CD4-positive, alpha-beta memory T cell (primary cell): ENCODE data around the gene CFD. TPM values are rescaled to one million over a fixed set of nuclear protein-coding genes. Genes with fewer than 3 reads are reported as not detected.
"Not testable (repeated sequence)": the region's sequence is repeated elsewhere in the genome, so short reads cannot be mapped to it uniquely, and the experiment has no call there.

Experiments
- CTCF ChIA-PET: fragments of 350-600 bp; sonication (Branson Sonifier 250); formaldehyde crosslinking; loops from one replicate; lab custom pipeline; 2021; ENCODE audit warnings: inconsistent platforms; ENCODE audit not compliant: partially characterized antibody; lab: Charles Lee
- POLR2A ChIA-PET: fragments of 350-600 bp; sonication (Branson Sonifier 250); formaldehyde crosslinking; loops from one replicate; lab custom pipeline; 2021; ENCODE audit not compliant: partially characterized antibody; lab: Charles Lee
- DNase-seq, 5 donors: peaks; one replicate each; pipeline versions ENCODE4 v3.0.0 to v3.0.0-alpha.2; 2020 to 2022; ENCODE audit warnings: mixed read lengths in 1 of 5
- H3K27ac ChIP-seq: one replicate; pipeline ENCODE4 v1.7.0; 2013; ENCODE audit warnings: low read depth, low read length
- H3K27me3 ChIP-seq: 2 replicates; pipeline ENCODE4 v1.7.0; 2013; ENCODE audit warnings: mild to moderate bottlenecking, low read length, moderate library complexity; ENCODE audit not compliant: insufficient read depth
- H3K36me3 ChIP-seq: 2 replicates; pipeline ENCODE4 v1.7.0; 2013; ENCODE audit warnings: mild to moderate bottlenecking, low read length, moderate library complexity; ENCODE audit not compliant: insufficient read depth
- H3K4me1 ChIP-seq: 2 replicates; pipeline ENCODE4 v1.7.0; 2013; ENCODE audit warnings: mild to moderate bottlenecking, low read length, moderate library complexity; ENCODE audit not compliant: insufficient read depth
- H3K4me3 ChIP-seq, 2 donors: one replicate each; pipeline ENCODE4 v1.7.0; 2013; ENCODE audit warnings: low read length in 2 of 2, mild to moderate bottlenecking in 1 of 2
- H3K9me3 ChIP-seq, 2 donors: one replicate each; pipeline ENCODE4 v1.7.0; 2013; ENCODE audit warnings: low read length in 2 of 2, control low read depth in 1 of 2; ENCODE audit not compliant: control insufficient read depth in 1 of 2
- H3K27ac Mint-ChIP-seq, 7 donors: one replicate each; pipeline ENCODE4 v1.8.0; 2020 to 2021; ENCODE audit warnings: mixed read lengths in 7 of 7, mild to moderate bottlenecking in 6 of 7, inconsistent platforms in 3 of 7, moderate library complexity in 3 of 7
- H3K27me3 Mint-ChIP-seq, 2 donors: one replicate each; pipeline ENCODE4 v1.8.0; 2020 to 2021; ENCODE audit warnings: mixed read lengths in 2 of 2
- H3K36me3 Mint-ChIP-seq, 2 donors: one replicate each; pipeline ENCODE4 v1.8.0; 2020 to 2021; ENCODE audit warnings: mixed read lengths in 2 of 2, inconsistent platforms in 1 of 2, mild to moderate bottlenecking in 1 of 2
- H3K4me1 Mint-ChIP-seq, 4 donors: one replicate each; pipeline ENCODE4 v1.8.0; 2020 to 2021; ENCODE audit warnings: mixed read lengths in 4 of 4, mild to moderate bottlenecking in 1 of 4
- H3K4me3 Mint-ChIP-seq, 8 donors: one replicate each; pipeline ENCODE4 v1.8.0; 2020 to 2021; ENCODE audit warnings: mixed read lengths in 8 of 8, mild to moderate bottlenecking in 7 of 8, moderate library complexity in 6 of 8, inconsistent platforms in 3 of 8
- H3K9me3 Mint-ChIP-seq, 8 donors: one replicate each; pipeline ENCODE4 v1.8.0; 2020 to 2021; ENCODE audit warnings: mixed read lengths in 8 of 8, mild to moderate bottlenecking in 5 of 8, inconsistent platforms in 3 of 8, moderate library complexity in 1 of 8
- intact Hi-C: fragments of 100-400 bp; cut with micrococcal nuclease; formaldehyde crosslinking; loops from one replicate; pipeline ENCODE4 v1.15.1; 2023
- polyA plus RNA-seq, 2 donors: library from polyadenylated mRNA; unstranded; fragments of 300-500 nt; fragmentation: Illumina TruSeq; gene quantifications; one replicate each; pipeline ENCODE4 v1.2.3, GENCODE V29; 2021
- total RNA-seq, 2 experiments: library from RNA; stranded (reverse); gene quantifications; one replicate each; pipeline ENCODE4 v1.2.3, GENCODE V29; 2021

Gene CFD
- total and polyA plus RNA-seq, 4 experiments from 2014 or later: 0.91 to 4.8 (median 1.1) TPM; not detected in 1

- Mint-ChIP-seq H3K36me3 (no peaks in the 10 kb centered on the region), H3K9me3 (no peaks in the 10 kb centered on the region), H3K27ac (no peak overlapping the region), H3K4me1 (no peaks in the 10 kb centered on the region), H3K27me3 (peaks cover 12 to 30% of the 10 kb centered on the region in 2 donors), H3K4me3 (no peak overlapping the region)
- intact Hi-C loops: no loop called here
- Histone ChIP-seq H3K27me3 (no peaks in the 10 kb centered on the region), H3K9me3 (no peaks in the 10 kb centered on the region), H3K36me3 (no peaks in the 10 kb centered on the region), H3K4me1 (no peaks in the 10 kb centered on the region), H3K27ac (no peak overlapping the region), H3K4me3 (no peak overlapping the region)
- ChIA-PET POLR2A (no interaction called here), CTCF (no interaction called here)
- DNase-seq: no peak
Measured at GRCh38 chr19:850221-850978, 9.1 kb upstream of the CFD start.

- Mint-ChIP-seq H3K27me3 (peaks cover 7 to 26% of the 10 kb centered on the region in 2 donors), H3K9me3 (no peaks in the 10 kb centered on the region), H3K36me3 (no peaks in the 10 kb centered on the region), H3K27ac (no peak overlapping the region), H3K4me3 (no peak overlapping the region), H3K4me1 (no peaks in the 10 kb centered on the region)
- intact Hi-C loops: no loop called here
- no peak for DNase-seq
- Histone ChIP-seq H3K4me3 (no peak overlapping the region), H3K9me3 (no peaks in the 10 kb centered on the region), H3K4me1 (no peaks in the 10 kb centered on the region), H3K27me3 (no peaks in the 10 kb centered on the region), H3K27ac (no peak overlapping the region), H3K36me3 (no peaks in the 10 kb centered on the region)
- ChIA-PET POLR2A (no interaction called here), CTCF (no interaction called here)
Measured at GRCh38 chr19:850979-851335, 8.5 kb upstream of the CFD start.

- CTCF ChIA-PET: no interaction called here
- Histone ChIP-seq H3K36me3 (no peaks in the 10 kb centered on the region), H3K4me3 (no peak within 1 kb of the TSS), H3K27ac (no peak within 1 kb of the TSS), H3K27me3 (no peaks in the 10 kb centered on the region), H3K4me1 (no peaks in the 10 kb centered on the region), H3K9me3 (no peaks in the 10 kb centered on the region)
- Mint-ChIP-seq H3K27me3 (peaks cover 5 to 19% of the 10 kb centered on the region in 2 donors), H3K36me3 (no peaks in the 10 kb centered on the region), H3K4me1 (peaks cover 0 to 5% (median under 1%) of the 10 kb centered on the region in 4 donors), H3K9me3 (no peaks in the 10 kb centered on the region), H3K4me3 (no peak within 1 kb of the TSS), H3K27ac (no peak within 1 kb of the TSS)
- intact Hi-C loops: no loop called here
- POLR2A ChIA-PET: no interaction called here
- no peak for DNase-seq
Measured at GRCh38 chr19:852136-853013, 7.1 kb upstream of the CFD start, which contains the start of gene ELANE. TSS of gene ELANE (plus strand) at chr19:852303. CDS start at chr19:852329, 26 bp downstream.

GRCh38 chr19:853014-853585, 6.4 kb upstream of the CFD start:
- CTCF ChIA-PET: no interaction called here
- no peak overlapping the region for H3K27ac Mint-ChIP-seq
- POLR2A ChIA-PET: no interaction called here

GRCh38 chr19:853614-854220, 5.7 kb upstream of the CFD start:
- DNase-seq, H3K9me3 ChIP-seq, H3K4me3 ChIP-seq, intact Hi-C loops, H3K9me3 Mint-ChIP-seq, H3K27ac Mint-ChIP-seq, H3K4me1 Mint-ChIP-seq, H3K27me3 ChIP-seq, H3K4me1 ChIP-seq, H3K36me3 ChIP-seq, H3K36me3 Mint-ChIP-seq, H3K27ac ChIP-seq, H3K4me3 Mint-ChIP-seq: not testable (repeated sequence)
- ChIA-PET POLR2A (interaction anchor here (1.1 kb wide), 1 partner anchor 40 kb away, joined by 3 read pairs; the partner anchor contains the start of gene RNU6-9), CTCF (interaction anchor here (1.0 to 1.2 kb wide), 2 partner anchors 10 to 130 kb away, joined by 6 to 7 read pairs; partner anchors contain the start of gene WDR18)
- peaks cover 4 to 12% of the 10 kb centered on the region in 2 donors for H3K27me3 Mint-ChIP-seq

More at GRCh38 chr19:853014-853585, 6.4 kb upstream of the CFD start:
- Histone ChIP-seq H3K27ac (no peak overlapping the region), H3K27me3 (no peaks in the 10 kb centered on the region), H3K36me3 (no peaks in the 10 kb centered on the region), H3K9me3 (no peaks in the 10 kb centered on the region), H3K4me3 (no peak overlapping the region), H3K4me1 (no peaks in the 10 kb centered on the region)
- Mint-ChIP-seq H3K4me1 (peaks cover 0 to 5% (median under 1%) of the 10 kb centered on the region in 4 donors), H3K9me3 (no peaks in the 10 kb centered on the region), H3K27me3 (peaks cover 4 to 18% of the 10 kb centered on the region in 2 donors), H3K4me3 (no peak overlapping the region), H3K36me3 (no peaks in the 10 kb centered on the region)
- no peak for DNase-seq
- intact Hi-C loops: no loop called here

GRCh38 chr19:854549-854948, 4.9 kb upstream of the CFD start:
- H3K27ac Mint-ChIP-seq: no peak overlapping the region
- no peaks in the 10 kb centered on the region for H3K36me3 ChIP-seq
- H3K27me3 ChIP-seq: peaks cover 3% of the 10 kb centered on the region
- CTCF ChIA-PET: interaction anchor here (1.0 to 1.2 kb wide), 2 partner anchors 9 to 129 kb away, joined by 6 to 7 read pairs; partner anchors contain the start of gene WDR18
- intact Hi-C loops: no loop called here
- peaks cover 2 to 9% of the 10 kb centered on the region in 2 donors for H3K27me3 Mint-ChIP-seq
- no peak overlapping the region for H3K4me3 Mint-ChIP-seq
- POLR2A ChIA-PET: interaction anchor here (1.1 kb wide), 1 partner anchor 39 kb away, joined by 3 read pairs; the partner anchor contains the start of gene RNU6-9
- H3K9me3 ChIP-seq: no peaks in the 10 kb centered on the region
- no peaks in the 10 kb centered on the region for H3K9me3 Mint-ChIP-seq
- peaks cover 0 to 5% (median under 1%) of the 10 kb centered on the region in 4 donors for H3K4me1 Mint-ChIP-seq
- no peak overlapping the region for H3K4me3 ChIP-seq
- DNase-seq: no peak
- no peak overlapping the region for H3K27ac ChIP-seq
- no peaks in the 10 kb centered on the region for H3K36me3 Mint-ChIP-seq
- H3K4me1 ChIP-seq: no peaks in the 10 kb centered on the region
